ENCODE results near the gene GBGT1. TPM values are rescaled to one million over a fixed set of nuclear protein-coding genes. Genes with fewer than 3 reads are reported as not detected.

Gene GBGT1
- total and polyA plus RNA-seq, 2 experiments from 2014 or later, result 3.7 to 22.4 TPM

DNA sequence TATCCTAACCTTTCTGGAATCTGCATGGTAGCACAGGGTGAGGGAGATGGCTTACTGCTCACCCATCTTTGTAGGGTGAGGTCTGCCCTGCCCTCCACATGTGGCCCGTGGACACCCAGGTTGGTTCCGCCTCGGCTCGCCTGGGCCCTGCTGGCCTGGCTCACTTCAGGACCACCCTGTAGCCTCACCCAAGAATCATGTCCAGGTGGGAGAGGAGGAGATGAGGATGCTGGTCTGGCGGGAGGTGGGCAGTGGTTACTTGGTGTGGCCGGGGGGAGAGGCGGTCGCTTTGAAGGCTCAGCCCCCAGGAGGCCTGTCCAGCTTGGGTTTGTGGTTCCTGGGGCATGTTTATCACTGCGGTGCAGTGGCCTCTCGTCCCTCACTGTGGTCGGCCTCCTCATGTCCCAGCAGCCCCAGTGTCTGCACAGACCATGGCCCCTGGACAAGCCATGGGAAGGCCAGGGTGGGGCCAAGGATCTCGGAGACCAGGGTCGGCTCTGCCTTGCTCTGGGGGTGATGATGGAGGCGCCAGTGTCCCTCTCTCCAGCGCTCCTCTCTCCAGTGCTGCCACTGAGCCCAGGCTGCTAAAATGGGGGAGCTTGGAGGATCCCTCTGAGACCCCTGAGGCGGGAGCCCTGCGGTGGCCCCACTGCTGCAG, 40.8 kb upstream of the GBGT1 start:
- H3K36me3 ChIP-seq (ENCODE audit: insufficient read depth), result no peaks in the 10 kb centered on the region
- no peaks in the 10 kb centered on the region for H3K79me2 ChIP-seq (replicated peaks; ENCODE audit: insufficient read depth)
- H3K36me3 Mint-ChIP-seq (ENCODE audit: low read depth), result no peaks in the 10 kb centered on the region
- no peaks in the 10 kb centered on the region for H3K4me1 Mint-ChIP-seq
- no peaks in the 10 kb centered on the region for H3K9me2 ChIP-seq (ENCODE audit: insufficient read depth)
- no peaks in the 10 kb centered on the region for H4K20me1 ChIP-seq (replicated peaks; ENCODE audit: insufficient read depth)
- no peak overlapping the region for H3K27ac Mint-ChIP-seq
- no peak overlapping the region for H3K4me3 ChIP-seq
- H3K27me3 Mint-ChIP-seq (ENCODE audit: insufficient read depth, low read depth, poor library complexity), result peaks cover 29% of the 10 kb centered on the region
- H3K4me2 ChIP-seq, result no peak overlapping the region
- no peaks in the 10 kb centered on the region; the same call in 2 of the 3 replicates for H3K9me3 Mint-ChIP-seq
- H3K4me1 ChIP-seq (ENCODE audit: insufficient read depth), result no peaks in the 10 kb centered on the region
- no peak overlapping the region for H3K4me3 Mint-ChIP-seq
- no peak for DNase-seq (ENCODE audit: low spot score)
- H3K27me3 ChIP-seq (ENCODE audit: insufficient read depth), result peaks cover 20% of the 10 kb centered on the region; the same call in 1 of the 2 replicates
- H2AFZ ChIP-seq, result no peak overlapping the region
- no peak for TF ChIP-seq CREB1 (CRISPR knock-in tag; IDR thresholded peaks at IDR 0.05; ENCODE audit: low read depth)
- no peak for TF ChIP-seq POLR2AphosphoS5 (IDR thresholded peaks at IDR 0.05; ENCODE audit: low read depth)
- no peak for TF ChIP-seq NANOG (IDR thresholded peaks at IDR 0.05; ENCODE audit: borderline replicate concordance)
- TF ChIP-seq EZH2 (IDR thresholded peaks at IDR 0.05; ENCODE audit: low read depth, unreplicated experiment), result no peak
- no peak for TF ChIP-seq EZH2phosphoT487 (IDR thresholded peaks at IDR 0.05; ENCODE audit: unreplicated experiment)
- TF ChIP-seq JUNB (IDR thresholded peaks at IDR 0.05; ENCODE audit: unreplicated experiment), result no peak
- no peak for TF ChIP-seq STAT1 (IDR thresholded peaks at IDR 0.05; ENCODE audit: unreplicated experiment)
- TF ChIP-seq, protein P1, sequence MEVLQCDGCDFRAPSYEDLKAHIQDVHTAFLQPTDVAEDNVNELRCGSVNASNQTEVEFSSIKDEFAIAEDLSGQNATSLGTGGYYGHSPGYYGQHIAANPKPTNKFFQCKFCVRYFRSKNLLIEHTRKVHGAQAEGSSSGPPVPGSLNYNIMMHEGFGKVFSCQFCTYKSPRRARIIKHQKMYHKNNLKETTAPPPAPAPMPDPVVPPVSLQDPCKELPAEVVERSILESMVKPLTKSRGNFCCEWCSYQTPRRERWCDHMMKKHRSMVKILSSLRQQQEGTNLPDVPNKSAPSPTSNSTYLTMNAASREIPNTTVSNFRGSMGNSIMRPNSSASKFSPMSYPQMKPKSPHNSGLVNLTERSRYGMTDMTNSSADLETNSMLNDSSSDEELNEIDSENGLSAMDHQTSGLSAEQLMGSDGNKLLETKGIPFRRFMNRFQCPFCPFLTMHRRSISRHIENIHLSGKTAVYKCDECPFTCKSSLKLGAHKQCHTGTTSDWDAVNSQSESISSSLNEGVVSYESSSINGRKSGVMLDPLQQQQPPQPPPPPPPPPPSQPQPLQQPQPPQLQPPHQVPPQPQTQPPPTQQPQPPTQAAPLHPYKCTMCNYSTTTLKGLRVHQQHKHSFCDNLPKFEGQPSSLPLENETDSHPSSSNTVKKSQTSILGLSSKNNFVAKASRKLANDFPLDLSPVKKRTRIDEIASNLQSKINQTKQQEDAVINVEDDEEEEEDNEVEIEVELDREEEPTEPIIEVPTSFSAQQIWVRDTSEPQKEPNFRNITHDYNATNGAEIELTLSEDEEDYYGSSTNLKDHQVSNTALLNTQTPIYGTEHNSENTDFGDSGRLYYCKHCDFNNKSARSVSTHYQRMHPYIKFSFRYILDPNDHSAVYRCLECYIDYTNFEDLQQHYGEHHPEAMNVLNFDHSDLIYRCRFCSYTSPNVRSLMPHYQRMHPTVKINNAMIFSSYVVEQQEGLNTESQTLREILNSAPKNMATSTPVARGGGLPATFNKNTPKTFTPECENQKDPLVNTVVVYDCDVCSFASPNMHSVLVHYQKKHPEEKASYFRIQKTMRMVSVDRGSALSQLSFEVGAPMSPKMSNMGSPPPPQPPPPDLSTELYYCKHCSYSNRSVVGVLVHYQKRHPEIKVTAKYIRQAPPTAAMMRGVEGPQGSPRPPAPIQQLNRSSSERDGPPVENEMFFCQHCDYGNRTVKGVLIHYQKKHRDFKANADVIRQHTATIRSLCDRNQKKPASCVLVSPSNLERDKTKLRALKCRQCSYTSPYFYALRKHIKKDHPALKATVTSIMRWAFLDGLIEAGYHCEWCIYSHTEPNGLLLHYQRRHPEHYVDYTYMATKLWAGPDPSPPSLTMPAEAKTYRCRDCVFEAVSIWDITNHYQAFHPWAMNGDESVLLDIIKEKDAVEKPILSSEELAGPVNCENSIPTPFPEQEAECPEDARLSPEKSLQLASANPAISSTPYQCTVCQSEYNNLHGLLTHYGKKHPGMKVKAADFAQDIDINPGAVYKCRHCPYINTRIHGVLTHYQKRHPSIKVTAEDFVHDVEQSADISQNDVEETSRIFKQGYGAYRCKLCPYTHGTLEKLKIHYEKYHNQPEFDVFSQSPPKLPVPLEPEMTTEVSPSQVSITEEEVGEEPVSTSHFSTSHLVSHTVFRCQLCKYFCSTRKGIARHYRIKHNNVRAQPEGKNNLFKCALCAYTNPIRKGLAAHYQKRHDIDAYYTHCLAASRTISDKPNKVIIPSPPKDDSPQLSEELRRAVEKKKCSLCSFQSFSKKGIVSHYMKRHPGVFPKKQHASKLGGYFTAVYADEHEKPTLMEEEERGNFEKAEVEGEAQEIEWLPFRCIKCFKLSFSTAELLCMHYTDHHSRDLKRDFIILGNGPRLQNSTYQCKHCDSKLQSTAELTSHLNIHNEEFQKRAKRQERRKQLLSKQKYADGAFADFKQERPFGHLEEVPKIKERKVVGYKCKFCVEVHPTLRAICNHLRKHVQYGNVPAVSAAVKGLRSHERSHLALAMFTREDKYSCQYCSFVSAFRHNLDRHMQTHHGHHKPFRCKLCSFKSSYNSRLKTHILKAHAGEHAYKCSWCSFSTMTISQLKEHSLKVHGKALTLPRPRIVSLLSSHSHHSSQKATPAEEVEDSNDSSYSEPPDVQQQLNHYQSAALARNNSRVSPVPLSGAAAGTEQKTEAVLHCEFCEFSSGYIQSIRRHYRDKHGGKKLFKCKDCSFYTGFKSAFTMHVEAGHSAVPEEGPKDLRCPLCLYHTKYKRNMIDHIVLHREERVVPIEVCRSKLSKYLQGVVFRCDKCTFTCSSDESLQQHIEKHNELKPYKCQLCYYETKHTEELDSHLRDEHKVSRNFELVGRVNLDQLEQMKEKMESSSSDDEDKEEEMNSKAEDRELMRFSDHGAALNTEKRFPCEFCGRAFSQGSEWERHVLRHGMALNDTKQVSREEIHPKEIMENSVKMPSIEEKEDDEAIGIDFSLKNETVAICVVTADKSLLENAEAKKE (CRISPR knock-in tag; IDR thresholded peaks at IDR 0.05), result no peak
- no peak for TF ChIP-seq ZNF331 (CRISPR knock-in tag; IDR thresholded peaks at IDR 0.05; ENCODE audit: low read depth)
- TF ChIP-seq, protein P2, sequence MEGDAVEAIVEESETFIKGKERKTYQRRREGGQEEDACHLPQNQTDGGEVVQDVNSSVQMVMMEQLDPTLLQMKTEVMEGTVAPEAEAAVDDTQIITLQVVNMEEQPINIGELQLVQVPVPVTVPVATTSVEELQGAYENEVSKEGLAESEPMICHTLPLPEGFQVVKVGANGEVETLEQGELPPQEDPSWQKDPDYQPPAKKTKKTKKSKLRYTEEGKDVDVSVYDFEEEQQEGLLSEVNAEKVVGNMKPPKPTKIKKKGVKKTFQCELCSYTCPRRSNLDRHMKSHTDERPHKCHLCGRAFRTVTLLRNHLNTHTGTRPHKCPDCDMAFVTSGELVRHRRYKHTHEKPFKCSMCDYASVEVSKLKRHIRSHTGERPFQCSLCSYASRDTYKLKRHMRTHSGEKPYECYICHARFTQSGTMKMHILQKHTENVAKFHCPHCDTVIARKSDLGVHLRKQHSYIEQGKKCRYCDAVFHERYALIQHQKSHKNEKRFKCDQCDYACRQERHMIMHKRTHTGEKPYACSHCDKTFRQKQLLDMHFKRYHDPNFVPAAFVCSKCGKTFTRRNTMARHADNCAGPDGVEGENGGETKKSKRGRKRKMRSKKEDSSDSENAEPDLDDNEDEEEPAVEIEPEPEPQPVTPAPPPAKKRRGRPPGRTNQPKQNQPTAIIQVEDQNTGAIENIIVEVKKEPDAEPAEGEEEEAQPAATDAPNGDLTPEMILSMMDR (conservative IDR thresholded peaks at IDR 0.05; ENCODE audit: low read depth in 2 of 2), result no peak
- ATAC-seq, result no peak
- no peak overlapping the region for H3K27ac ChIP-seq (ENCODE audit: low read depth)
- no peaks in the 10 kb centered on the region for H3F3A ChIP-seq (replicated peaks; ENCODE audit: low read depth)

All from GM23338 (cell line).